ENCODE results near the gene CD8B. TPM values are rescaled to one million over a fixed set of nuclear protein-coding genes. Genes with fewer than 3 reads are reported as not detected.

The CD8B gene
- total RNA-seq, 1 experiment from 2014 or later: 0.47 TPM

DNA sequence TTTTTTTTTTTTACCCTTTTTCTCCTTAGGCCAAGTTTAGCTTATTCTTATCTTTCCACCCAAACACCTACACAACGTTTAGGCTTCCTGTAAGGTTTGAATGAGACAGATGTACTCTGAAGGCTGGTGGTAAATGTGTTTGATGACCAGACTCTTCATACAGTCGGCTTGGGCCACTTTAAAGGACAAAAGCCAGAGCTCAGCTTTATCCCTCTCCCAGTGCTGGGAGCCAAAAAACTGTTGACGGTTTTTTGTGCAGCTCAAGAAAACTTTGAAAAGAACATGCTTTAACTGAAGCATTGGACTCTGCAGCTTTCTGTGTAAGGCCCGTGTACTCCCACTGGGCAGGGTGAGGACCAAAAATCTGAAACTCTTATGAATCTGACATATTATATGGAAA, 86.3 kb downstream of the CD8B start:
- H2AFZ ChIP-seq (ENCODE audit: low read depth, low read length, poor library complexity, severe bottlenecking): no peak overlapping the region
- no peaks in the 10 kb centered on the region for H4K20me1 ChIP-seq (ENCODE audit: insufficient read depth)
- no peak for DNase-seq (ENCODE audit: low read depth, low spot score)
- intact Hi-C loops (cut with micrococcal nuclease): no loop called here
- ATAC-seq: no peak
- H3K36me3 ChIP-seq (ENCODE audit: control insufficient read depth in 1 of 2, insufficient read depth in 2 of 2, low read length in 2 of 2): peaks cover 8 to 20% of the 10 kb centered on the region in 2 experiments; a peak in 3 of 4 replicates
- H3K9ac ChIP-seq (ENCODE audit: low read length): no peak overlapping the region
- RAD21 ChIA-PET (ENCODE audit: low non-redundant PET in 1 of 2, low total read pairs in 2 of 2, uncharacterized antibody in 2 of 2, unreplicated experiment in 2 of 2): no interaction called here
- no peak overlapping the region for H3K4me3 ChIP-seq (replicated peaks in 1 of 2; ENCODE audit: low read depth in 1 of 2, low read length in 2 of 2)
- no peak for TF ChIP-seq ZNF274 (IDR thresholded peaks at IDR 0.05; ENCODE audit: low read depth, low read length)
- no peak for TF ChIP-seq EZH2 (IDR thresholded peaks at IDR 0.05)
- no peak for TF ChIP-seq POLR2AphosphoS5 (IDR thresholded peaks at IDR 0.05; ENCODE audit: low read depth, low read length)
- TF ChIP-seq POLR2A (IDR thresholded peaks at IDR 0.05; ENCODE audit: borderline replicate concordance, extremely low read depth, insufficient read depth, insufficient read length): no peak
- no peak for TF ChIP-seq RAD21 (IDR thresholded peaks at IDR 0.05; ENCODE audit: low read depth)
- no peak for TF ChIP-seq TCF7L2 (IDR thresholded peaks at IDR 0.05; ENCODE audit: borderline replicate concordance, extremely low read depth, insufficient read depth, insufficient read length)
- TF ChIP-seq ELF1 (IDR thresholded peaks at IDR 0.05; ENCODE audit: borderline replicate concordance, low read depth): no peak
- no peak for TF ChIP-seq EZH2phosphoT487 (IDR thresholded peaks at IDR 0.05; ENCODE audit: borderline replicate concordance)
- no peak for TF ChIP-seq EGR1 (IDR thresholded peaks at IDR 0.05; ENCODE audit: low read depth)
- CTCF ChIA-PET: no interaction called here
- no peaks in the 10 kb centered on the region for H3K9me3 ChIP-seq (ENCODE audit: control insufficient read depth in 1 of 2, insufficient read depth in 1 of 2, low read depth in 1 of 2, low read length in 2 of 2)
- no peaks in the 10 kb centered on the region for H3K79me2 ChIP-seq (ENCODE audit: insufficient read depth, low read length)
- POLR2A ChIA-PET: no interaction called here
- no peak overlapping the region for H3K27ac ChIP-seq (ENCODE audit: low read depth, low read length)
- TSS peak; percentile 5 for BruUV-seq (replicated peaks)
- H3K4me2 ChIP-seq (ENCODE audit: low read length): no peak overlapping the region
- H3K4me1 ChIP-seq (ENCODE audit: control insufficient read depth in 1 of 2, insufficient read depth in 2 of 2, low read length in 2 of 2): no peaks in the 10 kb centered on the region
- H3K9me2 ChIP-seq (ENCODE audit: insufficient read depth): no peaks in the 10 kb centered on the region
- no peaks in the 10 kb centered on the region for H3K27me3 ChIP-seq (ENCODE audit: insufficient read depth, low read length)

DNA sequence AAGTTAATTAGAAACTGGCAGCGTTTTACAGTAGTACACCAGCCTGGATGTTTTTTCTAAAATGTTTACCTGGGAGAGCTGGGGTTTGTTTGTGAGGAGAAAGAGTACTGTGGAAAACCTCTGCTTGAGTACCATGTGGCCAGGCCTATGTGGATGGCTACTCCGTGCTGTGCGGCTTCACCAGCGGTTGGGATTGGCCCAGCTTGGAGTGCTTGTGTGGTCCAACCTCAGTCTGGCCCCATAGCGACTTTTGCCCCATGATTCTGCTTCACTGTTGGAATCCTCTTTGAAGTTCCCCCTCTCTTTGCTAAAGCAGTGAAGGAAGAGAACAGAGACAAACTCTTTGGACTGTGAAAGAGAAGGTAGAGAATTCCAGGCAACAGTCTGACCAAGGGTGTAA, 86.8 kb downstream of the CD8B start:
- DNase-seq (ENCODE audit: low read depth, low spot score) (no peak), ATAC-seq (no peak)
- H3K79me2 ChIP-seq (ENCODE audit: insufficient read depth, low read length): no peaks in the 10 kb centered on the region
- ChIA-PET RAD21 (ENCODE audit: low non-redundant PET in 1 of 2, low total read pairs in 2 of 2, uncharacterized antibody in 2 of 2, unreplicated experiment in 2 of 2) (no interaction called here), CTCF (no interaction called here), POLR2A (no interaction called here)
- no peak overlapping the region for H3K4me2 ChIP-seq (ENCODE audit: low read length)
- no peak overlapping the region for H3K4me3 ChIP-seq (replicated peaks in 1 of 2; ENCODE audit: low read depth in 1 of 2, low read length in 2 of 2)
- BruUV-seq (replicated peaks): no TSS peak
- peaks cover 8 to 23% of the 10 kb centered on the region in 2 experiments; a peak in 3 of 4 replicates for H3K36me3 ChIP-seq (ENCODE audit: control insufficient read depth in 1 of 2, insufficient read depth in 2 of 2, low read length in 2 of 2)
- no peaks in the 10 kb centered on the region for H3K9me2 ChIP-seq (ENCODE audit: insufficient read depth)
- no peaks in the 10 kb centered on the region for H3K27me3 ChIP-seq (ENCODE audit: insufficient read depth, low read length)
- H2AFZ ChIP-seq (ENCODE audit: low read depth, low read length, poor library complexity, severe bottlenecking): no peak overlapping the region
- H3K9me3 ChIP-seq (ENCODE audit: control insufficient read depth in 1 of 2, insufficient read depth in 1 of 2, low read depth in 1 of 2, low read length in 2 of 2): no peaks in the 10 kb centered on the region
- H4K20me1 ChIP-seq (ENCODE audit: insufficient read depth): no peaks in the 10 kb centered on the region
- TF ChIP-seq, protein P1, sequence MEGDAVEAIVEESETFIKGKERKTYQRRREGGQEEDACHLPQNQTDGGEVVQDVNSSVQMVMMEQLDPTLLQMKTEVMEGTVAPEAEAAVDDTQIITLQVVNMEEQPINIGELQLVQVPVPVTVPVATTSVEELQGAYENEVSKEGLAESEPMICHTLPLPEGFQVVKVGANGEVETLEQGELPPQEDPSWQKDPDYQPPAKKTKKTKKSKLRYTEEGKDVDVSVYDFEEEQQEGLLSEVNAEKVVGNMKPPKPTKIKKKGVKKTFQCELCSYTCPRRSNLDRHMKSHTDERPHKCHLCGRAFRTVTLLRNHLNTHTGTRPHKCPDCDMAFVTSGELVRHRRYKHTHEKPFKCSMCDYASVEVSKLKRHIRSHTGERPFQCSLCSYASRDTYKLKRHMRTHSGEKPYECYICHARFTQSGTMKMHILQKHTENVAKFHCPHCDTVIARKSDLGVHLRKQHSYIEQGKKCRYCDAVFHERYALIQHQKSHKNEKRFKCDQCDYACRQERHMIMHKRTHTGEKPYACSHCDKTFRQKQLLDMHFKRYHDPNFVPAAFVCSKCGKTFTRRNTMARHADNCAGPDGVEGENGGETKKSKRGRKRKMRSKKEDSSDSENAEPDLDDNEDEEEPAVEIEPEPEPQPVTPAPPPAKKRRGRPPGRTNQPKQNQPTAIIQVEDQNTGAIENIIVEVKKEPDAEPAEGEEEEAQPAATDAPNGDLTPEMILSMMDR (IDR thresholded peaks at IDR 0.05 in 2 of 3, conservative IDR thresholded peaks at IDR 0.05 in 1 of 3; ENCODE audit: borderline replicate concordance in 1 of 3, insufficient read depth in 1 of 3, low read depth in 2 of 3, low read length in 2 of 3): no peak
- no peak for TF ChIP-seq EZH2 (IDR thresholded peaks at IDR 0.05)
- no peak for TF ChIP-seq SRF (IDR thresholded peaks at IDR 0.05; ENCODE audit: low read depth)
- TF ChIP-seq FOSL1 (IDR thresholded peaks at IDR 0.05; ENCODE audit: low read depth): no peak
- TF ChIP-seq ZFX (IDR thresholded peaks at IDR 0.05): no peak
- no peak overlapping the region for H3K27ac ChIP-seq (ENCODE audit: low read depth, low read length)
- H3K4me1 ChIP-seq (ENCODE audit: control insufficient read depth in 1 of 2, insufficient read depth in 2 of 2, low read length in 2 of 2): no peaks in the 10 kb centered on the region
- intact Hi-C loops (cut with micrococcal nuclease): no loop called here
- no peak overlapping the region for H3K9ac ChIP-seq (ENCODE audit: low read length)
